HG02571 (cell line): Measurements from ENCODE around the gene PARP9.
A peak's percentile ranks its signal among the peaks of the same experiment; 100 is the strongest.
"Not testable (repeated sequence)": the region's sequence is repeated elsewhere in the genome, so short reads cannot be mapped to it uniquely, and the experiment has no call there.

Experiments
- ATAC-seq: cut with Tn5 transposase; IDR thresholded peaks from one replicate; pipeline ENCODE4 v1.9.1; 2021; ENCODE audit warnings: mild to moderate bottlenecking, moderate library complexity; ENCODE audit not compliant: unreplicated experiment

Gene PARP9

GRCh38 chr3:122576174-122576940, 12.3 kb upstream of the PARP9 start:
- peak; percentile 87 for ATAC-seq

- ATAC-seq: no peak
These were observed 8.9 kb upstream of the PARP9 start for GRCh38 chr3:122572940-122573412.

GRCh38 chr3:122568755-122569154, 4.7 kb upstream of the PARP9 start:
- no peak for ATAC-seq

GRCh38 chr3:122568131-122568530, 4.0 kb upstream of the PARP9 start:
- ATAC-seq: not testable (repeated sequence)

- no peak for ATAC-seq
These were observed 429 bp downstream of the PARP9 start for GRCh38 chr3:122563717-122564025.

- no peak for ATAC-seq
These were observed 980 bp downstream of the PARP9 start for GRCh38 chr3:122562923-122563716.

- no peak for ATAC-seq
These were observed 3.4 kb downstream of the PARP9 start for GRCh38 chr3:122560680-122561079.

- no peak for ATAC-seq
These were observed 4.2 kb downstream of the PARP9 start for GRCh38 chr3:122559906-122560305.

GRCh38 chr3:122558605-122559004, 5.5 kb downstream of the PARP9 start:
- no peak for ATAC-seq

GRCh38 chr3:122557356-122557755, 6.7 kb downstream of the PARP9 start:
- no peak for ATAC-seq

- no peak for ATAC-seq
These were observed 8.6 kb downstream of the PARP9 start for GRCh38 chr3:122555275-122556071.

GRCh38 chr3:122553171-122553570, 10.9 kb downstream of the PARP9 start:
- ATAC-seq: no peak

- no peak for ATAC-seq
These were observed 15.5 kb downstream of the PARP9 start for GRCh38 chr3:122548619-122549018.

- no peak for ATAC-seq
These were observed 16.0 kb downstream of the PARP9 start for GRCh38 chr3:122548076-122548475.

GRCh38 chr3:122546151-122546550, 17.9 kb downstream of the PARP9 start:
- ATAC-seq: no peak

- no peak for ATAC-seq
These were observed 25.1 kb downstream of the PARP9 start for GRCh38 chr3:122538956-122539490.

GRCh38 chr3:122536632-122537001, 27.5 kb downstream of the PARP9 start:
- ATAC-seq: no peak

GRCh38 chr3:122535964-122536631, 28.0 kb downstream of the PARP9 start:
- no peak for ATAC-seq

GRCh38 chr3:122533931-122534334, 30.2 kb downstream of the PARP9 start:
- peak; percentile 96 for ATAC-seq

GRCh38 chr3:122533480-122533879, 30.6 kb downstream of the PARP9 start:
- no peak for ATAC-seq

GRCh38 chr3:122530164-122530563, 33.9 kb downstream of the PARP9 start:
- no peak for ATAC-seq
